VCaP (cell line): ENCODE results near the gene RGPD3.

Experiments used
- H3K27ac ChIP-seq: fragments of 450-650 bp; 2 replicates; pipeline ENCODE4 v1.5.1; 2017
- CTCF ChIP-seq: fragments of 450-650 bp; conservative IDR thresholded peaks from 2 replicates; pipeline ENCODE4 v1.5.1; 2017; ENCODE audit warnings: mild to moderate bottlenecking, moderate library complexity

RGPD3 gene

DNA sequence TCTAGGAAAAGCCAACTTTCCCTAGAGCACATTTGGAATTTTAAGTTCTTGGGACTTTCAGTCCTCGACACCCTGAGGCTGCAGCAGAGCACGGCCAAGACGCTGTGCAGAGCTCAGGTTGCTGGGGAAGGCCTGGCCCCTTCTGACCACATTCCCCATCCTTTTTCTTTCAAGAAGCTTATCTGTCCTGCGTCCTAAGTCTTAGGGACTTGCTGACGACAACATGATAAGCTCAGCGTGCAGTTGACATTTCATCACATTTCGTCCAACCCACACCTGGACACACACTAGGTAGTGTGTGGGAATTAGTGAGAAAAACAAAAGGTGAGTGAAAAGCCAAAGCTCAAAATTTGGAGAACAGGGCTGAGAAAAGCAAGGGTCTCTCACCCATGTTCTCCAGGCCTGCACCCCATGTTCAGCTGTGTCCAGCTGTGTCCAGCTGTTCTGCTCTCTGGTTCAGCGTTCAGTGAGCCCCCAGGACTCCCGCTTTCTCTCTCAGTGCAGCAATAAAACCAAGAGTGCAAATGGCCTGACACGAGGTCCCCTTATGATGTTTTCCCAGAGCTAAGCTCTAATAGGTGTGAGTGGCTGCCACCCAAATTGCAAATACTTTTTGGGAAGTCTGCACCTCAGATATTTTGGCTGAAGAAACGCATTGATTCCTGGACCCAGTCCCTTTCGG lies 101.9 kb downstream of the RGPD3 start:
- no peak for TF ChIP-seq CTCF
- H3K27ac ChIP-seq: no peak overlapping the region

DNA sequence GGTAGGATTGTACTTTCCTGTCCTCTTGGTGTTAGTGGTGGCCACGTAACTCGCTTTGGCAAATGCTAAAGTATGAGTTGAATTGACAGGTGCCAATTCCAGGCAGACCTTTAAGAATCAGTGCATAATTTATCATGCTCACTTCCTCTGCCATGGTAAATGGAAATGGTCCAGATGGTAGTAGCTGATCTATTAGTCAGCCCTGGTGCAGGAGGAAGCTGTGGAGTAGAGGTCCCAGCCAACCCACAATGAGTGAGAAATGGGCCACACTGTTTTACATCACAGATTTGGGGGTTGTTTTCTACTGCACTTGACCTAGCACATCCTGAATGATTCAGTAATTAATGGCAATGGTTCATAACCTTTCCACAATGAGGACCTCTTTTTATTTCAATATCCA lies 104.4 kb downstream of the RGPD3 start:
- no peak for TF ChIP-seq CTCF
- H3K27ac ChIP-seq: no peak overlapping the region

DNA sequence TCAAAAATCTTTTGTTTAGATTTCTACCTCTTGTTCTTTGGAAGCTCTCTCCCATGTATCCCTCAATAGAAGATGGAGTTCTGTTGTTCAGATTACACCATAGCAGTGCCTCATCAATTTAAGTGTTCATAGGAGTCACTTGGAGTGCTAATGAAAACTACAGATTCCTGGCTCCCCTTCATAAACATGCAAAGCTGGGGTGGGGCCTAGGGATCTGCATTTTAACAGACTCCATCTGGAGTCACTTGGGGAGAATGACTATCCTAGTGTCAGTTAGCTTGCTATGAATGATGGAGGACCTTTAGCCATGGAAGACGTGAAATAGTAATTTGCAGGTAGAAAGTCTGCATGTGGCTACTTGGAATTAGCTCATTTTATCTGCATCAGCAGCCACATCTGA lies 105.4 kb downstream of the RGPD3 start:
- TF ChIP-seq CTCF: no peak
- H3K27ac ChIP-seq: no peak overlapping the region

DNA sequence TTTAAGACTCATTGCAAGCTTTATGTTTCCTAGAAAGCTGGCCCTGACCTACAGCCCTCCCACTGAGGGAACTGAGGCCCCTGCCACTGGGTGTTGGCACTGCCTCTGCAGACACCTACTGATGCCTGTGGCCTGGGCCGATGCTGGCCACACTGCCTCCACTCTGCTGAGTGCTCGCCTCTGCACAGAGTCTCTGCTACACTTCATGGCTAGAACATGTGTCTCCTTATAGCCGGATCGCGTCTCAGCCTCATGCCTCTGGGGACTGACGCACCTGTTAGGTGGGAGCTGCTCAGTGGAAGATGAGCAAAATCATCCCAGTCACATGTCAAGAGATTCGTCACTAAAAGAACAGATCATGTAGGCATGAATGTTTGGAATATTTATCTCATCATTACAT lies 108.7 kb downstream of the RGPD3 start:
- H3K27ac ChIP-seq: no peak overlapping the region
- TF ChIP-seq CTCF: no peak

DNA sequence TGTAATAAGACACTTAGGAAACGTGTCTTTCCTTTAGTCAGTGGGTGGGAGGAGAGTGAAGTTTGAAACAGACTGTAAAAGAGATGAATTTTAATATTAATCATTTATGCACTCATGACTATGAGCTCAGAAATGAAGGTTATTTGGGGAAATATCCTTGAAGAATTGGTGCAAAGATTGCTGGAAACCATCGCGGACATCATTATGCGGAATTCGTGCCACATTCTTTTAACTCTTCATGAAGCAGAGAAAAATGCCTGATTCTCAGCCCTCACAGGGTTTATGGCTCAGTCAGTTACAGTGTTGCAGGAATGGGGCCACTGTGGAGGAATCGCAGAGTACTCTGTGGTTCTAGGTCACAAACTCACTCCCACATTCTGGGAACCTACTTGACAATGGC lies 109.7 kb downstream of the RGPD3 start:
- TF ChIP-seq CTCF: no peak
- H3K27ac ChIP-seq: no peak overlapping the region

- no peak overlapping the region for H3K27ac ChIP-seq
- TF ChIP-seq CTCF: no peak
Observed at GRCh38 chr2:106358081-106358480, 110.1 kb downstream of the RGPD3 start.

DNA sequence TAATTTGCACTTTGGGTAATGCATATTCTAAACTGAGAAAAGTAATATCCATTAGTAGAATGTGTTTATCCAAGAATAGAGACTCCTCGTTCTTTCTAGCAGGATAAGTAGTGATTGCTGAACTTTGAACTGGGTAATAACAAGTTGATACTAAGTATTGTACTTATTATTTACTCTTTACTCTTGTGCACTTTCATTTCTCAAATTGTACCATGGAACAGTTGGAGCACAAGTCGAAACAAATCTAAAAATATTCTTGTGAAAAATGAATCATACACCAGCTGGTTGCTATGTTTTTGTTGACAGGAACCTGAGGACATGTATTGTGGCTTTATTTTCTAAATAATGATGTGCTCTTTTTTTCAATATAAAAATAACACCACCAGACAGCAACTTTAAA lies 111.9 kb downstream of the RGPD3 start:
- TF ChIP-seq CTCF: no peak
- no peak overlapping the region for H3K27ac ChIP-seq
